HG03575 (cell line): ENCODE results near the gene DYRK1A.

Experiments
- ATAC-seq: cut with Tn5 transposase; IDR thresholded peaks from one replicate; pipeline ENCODE4 v1.9.1; 2021; ENCODE audit not compliant: unreplicated experiment, insufficient number of reproducible peaks, low FRiP score; ENCODE audit errors: extremely low read depth

Gene DYRK1A

DNA sequence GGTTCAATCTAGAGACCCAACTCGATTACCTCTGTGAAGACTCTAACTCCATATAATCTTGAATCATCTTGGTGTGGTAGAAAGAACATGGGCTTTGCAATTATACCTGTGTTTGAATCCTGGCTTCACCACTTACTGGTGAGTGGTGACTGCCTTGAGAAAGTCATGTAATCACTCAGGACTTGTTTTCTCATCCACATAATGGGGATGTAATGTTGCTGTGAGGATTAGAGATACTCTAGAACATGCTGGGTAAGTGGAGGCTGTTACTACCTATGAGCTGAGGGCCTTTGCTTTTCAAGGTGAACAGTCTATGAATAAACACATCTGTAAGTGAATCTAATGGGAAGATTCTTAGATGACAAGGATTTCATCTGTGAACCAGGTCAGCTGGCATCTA lies 2.6 kb upstream of the DYRK1A start:
- ATAC-seq: no peak

DNA sequence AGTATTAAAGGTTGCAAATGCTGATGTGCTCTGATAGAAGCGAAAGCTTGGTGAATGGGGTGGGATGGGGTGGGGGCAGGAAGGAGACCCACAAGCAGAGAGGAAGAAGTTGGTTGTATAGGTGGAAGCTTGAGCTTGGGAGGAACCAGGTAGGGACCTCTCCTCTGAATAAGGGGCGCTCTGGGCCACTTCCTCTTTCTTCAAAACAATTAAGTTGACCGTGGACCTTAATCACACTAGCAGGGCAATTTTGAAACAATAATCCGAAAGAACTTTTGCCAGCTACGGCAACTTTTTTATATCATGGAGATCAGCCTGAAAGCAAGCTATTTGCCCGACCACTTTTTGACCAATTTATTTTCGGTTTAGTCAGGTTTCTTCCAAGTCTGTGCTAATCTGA lies 1.9 kb upstream of the DYRK1A start:
- no peak for ATAC-seq

DNA sequence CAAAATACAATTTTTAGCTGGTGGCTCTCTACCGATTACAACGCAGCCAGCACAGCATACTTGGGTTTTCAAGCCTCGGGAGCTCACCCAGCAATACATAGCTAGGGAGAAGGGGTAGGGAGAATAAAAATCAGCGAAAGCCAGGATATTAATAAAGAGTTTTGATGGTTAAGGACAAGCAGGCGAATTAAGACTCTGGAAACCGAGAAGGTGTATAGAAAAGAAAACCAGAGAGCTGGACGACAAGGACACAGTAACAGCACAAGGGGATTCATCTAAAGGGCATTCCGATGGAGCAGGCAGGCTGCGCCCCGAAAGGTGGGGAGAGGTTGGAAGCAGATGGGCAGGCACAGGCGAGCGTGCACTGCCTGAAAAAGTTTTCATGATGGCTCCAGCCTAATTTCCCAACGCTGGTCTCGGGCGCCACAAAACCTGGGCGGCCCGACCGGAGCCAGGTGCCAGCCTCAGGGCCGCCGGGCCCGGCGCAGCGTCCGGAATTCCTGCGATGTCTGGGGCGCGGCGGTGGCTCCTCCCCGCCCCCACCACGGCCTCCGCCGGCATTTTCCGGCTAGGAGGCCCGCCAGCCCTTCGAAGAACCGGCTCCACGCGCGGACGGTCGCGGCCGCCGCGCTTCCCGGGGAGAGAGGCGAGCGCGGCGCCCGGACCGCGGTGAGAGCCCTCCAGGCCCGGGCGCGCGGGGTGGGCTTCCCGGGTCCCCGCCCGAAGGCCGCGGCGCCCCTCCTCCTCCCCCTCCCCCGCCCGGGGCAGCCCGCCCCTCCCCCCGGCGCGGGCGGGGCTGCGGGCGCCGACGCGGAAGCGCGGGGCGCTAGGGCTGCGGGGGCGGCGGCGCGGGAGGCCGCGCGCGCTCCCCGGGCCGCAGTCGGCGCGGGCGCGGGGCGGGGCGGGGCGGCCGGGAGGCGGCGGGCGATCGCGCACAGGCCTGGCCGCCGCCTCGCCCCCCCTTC lies 774 bp upstream of the DYRK1A start:
- no peak for ATAC-seq

DNA sequence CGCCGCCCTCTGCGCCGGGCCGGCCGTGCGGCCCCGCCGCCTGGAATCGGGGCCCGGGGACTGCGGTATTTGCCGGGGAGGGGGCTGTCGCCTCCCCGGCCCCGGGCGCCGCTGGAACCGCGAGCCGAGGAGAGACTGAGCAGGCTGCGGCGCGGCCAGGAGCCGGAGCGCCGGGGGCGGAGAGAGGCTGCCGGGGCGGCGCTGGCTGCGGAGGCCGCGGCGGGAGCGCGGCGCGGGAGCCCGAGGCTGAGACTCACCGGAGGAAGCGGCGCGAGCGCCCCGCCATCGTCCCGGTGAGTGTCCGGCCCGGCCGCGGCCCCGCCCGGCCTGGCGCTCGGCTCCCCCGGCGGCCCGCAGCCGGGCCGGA lies 746 bp downstream of the DYRK1A start:
- ATAC-seq: no peak

DNA sequence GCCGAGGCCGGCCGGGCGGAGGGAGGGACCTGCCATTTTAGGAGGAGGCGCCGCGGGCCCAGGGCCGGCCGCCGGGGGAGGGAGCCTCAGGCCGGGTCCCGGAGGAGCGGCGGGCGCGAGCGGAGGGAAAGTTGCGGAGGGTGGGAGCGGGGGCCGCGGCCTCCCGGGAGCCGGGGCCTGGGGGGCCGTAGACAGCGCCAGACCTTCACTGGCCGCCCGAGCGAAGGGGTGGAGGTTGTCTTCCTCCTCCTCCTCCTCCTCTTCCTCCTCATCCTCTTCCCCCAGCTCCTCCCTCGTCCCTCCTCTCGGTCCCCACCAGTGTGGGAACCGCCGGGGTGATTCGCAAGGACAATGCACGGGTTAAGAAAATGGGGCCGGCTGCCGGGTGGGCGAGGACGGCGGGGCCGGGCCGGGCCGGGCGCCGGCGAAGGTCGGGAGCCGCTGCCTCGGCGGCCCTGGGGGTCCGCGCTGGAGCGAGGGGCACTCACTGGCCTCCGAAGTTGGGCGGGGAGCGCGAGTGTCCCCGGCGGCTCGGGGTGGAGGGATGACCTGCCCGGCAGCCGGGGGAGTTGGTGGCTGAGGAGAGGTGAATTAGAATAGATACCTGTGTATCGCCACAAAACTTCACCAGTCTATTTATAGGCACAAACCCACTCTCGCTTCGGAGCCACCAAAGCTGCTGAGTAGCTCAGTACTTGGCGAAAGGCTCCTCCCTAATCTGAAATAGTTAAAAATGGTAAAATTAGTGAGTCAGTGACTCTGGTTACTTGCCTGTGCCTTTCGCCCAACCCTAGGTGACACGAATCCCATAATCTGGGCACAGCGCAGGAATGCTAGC lies 1.3 kb downstream of the DYRK1A start:
- no peak for ATAC-seq

DNA sequence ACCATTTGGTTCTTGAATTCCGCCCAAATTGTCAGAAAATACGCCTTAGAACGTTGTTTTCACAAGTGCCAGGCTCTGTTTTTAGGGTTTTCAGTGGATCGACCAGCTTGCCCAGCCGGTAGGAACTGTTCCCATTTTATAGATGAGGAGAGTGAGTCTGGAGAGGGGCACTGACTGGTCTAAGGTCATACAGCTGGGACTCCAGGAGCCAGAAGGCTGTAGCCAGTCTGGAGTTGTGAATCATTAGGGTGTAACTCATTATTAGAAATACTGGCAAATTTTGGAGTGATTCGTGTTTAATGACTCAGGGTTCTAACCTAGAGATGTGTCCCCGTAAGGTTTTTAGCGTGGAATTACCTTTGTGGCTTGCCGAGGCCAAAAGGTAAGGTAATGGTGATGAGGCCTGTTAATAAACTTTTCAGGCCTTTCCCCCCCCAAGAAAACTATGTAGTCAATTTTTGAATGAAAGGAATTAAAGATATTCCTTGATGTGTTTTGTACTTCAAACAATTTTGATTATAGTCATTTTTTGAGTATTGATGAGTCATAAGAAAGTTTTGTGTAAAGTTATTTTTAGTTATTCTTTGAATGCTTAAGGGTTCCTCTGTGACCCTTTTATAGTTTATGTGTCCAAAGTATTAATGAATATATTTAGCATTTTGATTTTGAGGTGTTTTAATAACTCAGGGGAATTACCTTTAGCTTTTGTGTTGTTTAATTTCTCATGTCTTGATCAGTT lies 2.1 kb downstream of the DYRK1A start:
- ATAC-seq: no peak

DNA sequence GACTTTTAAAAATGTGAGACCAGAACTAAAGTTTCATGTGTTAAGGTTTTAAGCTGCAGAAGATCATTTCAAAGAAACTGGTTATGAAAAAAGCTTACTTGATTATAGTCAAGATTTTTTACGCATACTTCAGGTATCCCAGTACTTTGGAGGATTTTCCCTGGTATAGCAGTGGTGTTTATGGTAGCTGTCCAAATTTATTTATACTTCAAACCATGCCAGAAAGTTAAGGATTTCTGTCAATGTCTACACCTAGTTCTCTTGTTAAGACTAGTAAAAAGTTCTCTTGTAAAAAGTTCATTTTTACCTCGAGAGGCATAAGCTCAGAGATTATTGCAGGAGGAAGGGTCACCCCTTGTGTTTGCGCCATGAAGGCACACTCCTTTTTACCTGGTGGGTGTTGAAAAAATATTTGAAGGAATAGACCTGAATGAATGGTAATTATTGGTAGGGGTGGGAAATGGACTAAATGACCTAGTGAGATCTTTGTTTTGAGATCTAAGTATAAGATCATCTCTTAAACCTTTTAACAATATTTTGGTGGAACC lies 2.8 kb downstream of the DYRK1A start:
- ATAC-seq: no peak

DNA sequence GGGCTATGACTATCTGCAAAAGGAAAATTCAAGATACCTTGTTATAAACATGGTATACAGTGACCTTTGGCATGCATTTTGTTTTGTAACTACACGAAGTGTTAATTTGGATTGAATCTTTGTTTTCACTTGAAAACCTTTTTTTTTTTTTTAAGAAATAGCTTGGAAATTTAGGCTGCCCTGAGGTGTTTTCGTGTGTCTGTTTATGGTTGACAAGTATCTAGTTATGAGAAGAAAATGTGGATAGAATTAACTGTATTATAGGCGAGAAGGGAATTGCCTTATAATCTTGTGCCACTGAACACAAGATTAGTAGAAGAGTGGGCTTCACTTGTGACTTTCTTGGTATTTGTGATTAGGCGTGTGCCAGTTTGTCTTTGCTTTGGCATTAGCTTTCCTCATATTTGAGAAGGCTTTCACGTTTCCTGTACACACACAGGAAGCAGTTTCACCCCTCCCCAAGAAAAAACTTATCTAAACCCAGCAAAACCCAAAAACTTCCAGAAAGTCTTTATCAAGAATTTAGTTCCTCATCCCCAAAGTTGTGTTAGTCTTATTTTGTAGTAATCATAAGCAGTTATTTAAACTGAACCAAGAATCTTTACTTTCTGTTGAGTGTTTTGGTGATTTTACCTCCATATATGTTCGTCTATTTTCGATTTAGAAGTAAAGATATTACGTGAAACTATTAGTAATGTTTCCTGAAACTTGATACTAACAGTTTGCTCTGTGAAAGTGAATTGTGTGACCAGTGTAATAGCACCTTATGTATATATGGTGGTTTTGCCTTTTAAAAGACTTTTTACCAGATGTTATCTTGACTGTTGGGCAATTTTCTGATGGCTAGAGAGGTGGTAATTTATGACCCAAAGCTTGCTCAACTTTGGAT lies 3.8 kb downstream of the DYRK1A start:
- no peak for ATAC-seq

DNA sequence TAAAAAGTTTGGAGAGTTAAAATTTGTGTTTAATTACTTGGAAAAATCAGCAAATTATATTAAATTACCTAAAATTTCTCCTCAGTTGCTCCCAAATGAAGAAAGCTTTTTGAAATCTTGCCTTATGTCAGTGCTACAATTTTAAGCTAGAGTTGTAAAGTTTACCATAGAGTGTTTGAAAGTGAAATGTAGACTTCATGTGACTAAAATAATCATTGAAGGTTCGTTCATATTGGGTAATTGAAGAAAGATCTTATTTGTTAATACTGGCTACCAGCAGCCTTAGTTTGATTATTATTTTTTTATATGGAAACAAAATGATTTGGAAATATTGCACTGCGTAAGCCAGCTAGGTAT lies 4.4 kb downstream of the DYRK1A start:
- no peak for ATAC-seq

DNA sequence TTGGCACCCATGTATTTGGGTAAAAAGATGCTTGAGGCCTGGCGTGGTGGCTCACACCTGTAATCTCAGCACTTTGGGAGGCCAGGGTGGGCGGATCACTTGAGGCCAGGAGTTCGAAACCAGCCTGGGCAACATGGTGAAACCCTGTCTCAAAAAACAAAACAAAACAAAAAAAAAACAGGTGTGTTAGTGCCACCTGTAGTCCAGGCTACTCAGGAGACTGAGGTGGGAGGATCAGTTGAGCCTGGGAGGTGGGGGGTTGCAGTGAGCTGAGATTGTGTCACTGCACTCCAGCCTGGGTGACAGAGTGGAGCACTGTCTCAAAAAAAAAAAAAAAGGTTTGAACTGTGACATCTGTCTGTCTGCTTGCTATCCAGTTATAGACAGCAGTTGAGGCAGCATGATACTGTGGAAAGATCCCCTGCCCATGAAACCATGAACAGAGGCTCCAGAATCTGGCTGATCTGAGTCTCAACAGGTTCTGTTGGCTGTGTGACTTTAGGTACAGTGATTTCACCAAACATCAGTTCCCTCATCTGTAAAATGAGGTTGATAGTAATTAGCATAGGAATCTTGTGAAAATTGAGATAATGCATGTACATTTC lies 5.7 kb downstream of the DYRK1A start:
- ATAC-seq: no peak

DNA sequence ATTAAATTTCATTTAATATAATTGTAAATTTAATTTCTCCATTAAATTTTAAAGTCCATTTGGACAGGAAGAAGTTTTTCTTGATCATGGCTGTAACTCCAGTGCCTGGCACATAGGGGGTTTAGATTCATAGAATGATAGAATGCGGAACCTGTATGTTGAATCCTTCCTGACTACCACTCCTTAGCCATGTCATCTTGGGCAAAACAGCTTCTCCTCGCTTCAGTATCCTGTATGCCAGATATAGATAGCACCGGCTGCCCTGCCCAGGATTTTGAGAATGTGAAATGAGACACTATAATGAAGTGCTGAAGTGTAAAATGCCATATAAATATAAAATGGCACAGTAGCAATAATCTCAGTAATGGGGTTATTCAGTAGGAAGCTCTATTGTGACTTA lies 6.4 kb downstream of the DYRK1A start:
- no peak for ATAC-seq

DNA sequence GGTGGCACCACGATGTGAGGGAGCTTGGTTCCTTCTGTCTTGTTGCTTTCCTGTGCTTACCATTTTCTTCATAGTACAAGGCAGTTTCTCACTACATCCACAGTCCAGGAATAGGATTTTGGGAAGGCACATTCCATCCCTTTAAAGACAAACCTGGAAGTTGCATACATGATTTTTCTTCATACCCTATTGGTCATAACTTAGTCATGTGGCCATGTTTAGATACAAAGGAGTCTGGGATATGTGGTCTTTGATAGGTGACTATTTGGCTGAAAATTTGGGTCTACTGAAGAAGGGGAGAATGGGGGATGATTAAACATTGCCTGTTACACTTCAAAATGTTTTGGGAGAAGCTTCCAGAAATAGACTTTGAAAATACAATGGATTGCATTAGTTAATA lies 7.0 kb downstream of the DYRK1A start:
- no peak for ATAC-seq

DNA sequence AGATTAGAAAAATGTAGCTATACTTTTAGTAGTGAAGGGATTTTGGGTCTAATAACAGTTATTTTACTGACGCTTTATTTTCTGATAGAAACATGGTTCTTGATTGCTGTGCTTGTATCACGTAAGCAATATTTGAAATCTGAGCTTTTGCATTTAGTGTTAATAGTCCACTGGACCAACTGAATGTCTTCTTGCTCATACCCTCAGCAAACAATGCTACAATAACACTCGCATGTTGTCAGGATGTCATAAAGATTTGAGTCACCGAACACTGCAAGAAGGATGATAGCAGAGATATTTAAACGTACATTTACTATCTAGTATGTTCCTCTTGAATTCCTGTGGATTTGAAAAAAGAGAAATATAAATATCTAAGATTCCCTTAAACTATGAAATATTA lies 7.5 kb downstream of the DYRK1A start:
- ATAC-seq: no peak

DNA sequence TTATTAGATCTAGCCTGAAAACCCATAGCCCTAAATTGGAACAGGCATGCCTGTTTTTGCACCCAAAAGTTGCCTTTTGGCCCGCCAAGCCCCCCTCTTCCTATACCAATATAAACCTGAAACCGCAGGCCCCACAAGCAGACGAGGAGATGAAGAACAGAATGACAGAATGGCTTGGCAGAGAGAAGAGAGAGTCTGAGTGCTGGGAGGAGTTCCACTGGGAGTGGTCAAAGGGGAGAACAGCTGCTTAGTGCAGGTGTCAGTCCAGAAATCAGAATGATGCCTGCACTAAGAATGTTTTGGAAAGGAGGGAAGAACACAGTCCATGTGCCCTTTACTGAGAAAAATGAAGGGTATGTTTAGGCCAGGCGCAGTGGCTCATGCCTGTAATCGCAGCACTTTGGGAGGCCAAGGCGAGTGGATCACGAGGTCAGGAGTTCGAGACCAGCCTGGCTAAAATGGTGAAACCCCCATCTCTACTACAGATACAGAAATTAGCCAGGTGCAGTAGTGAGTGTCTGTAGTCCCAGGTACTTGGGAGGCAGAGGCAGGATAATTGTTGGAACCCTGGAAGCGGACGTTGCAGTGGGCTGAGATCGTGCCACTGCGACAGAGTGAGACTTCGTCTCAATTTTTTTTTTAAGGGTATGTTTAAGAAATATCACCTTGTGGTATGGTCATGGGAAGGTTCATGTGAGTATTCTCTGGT lies 9.4 kb downstream of the DYRK1A start:
- ATAC-seq: no peak

DNA sequence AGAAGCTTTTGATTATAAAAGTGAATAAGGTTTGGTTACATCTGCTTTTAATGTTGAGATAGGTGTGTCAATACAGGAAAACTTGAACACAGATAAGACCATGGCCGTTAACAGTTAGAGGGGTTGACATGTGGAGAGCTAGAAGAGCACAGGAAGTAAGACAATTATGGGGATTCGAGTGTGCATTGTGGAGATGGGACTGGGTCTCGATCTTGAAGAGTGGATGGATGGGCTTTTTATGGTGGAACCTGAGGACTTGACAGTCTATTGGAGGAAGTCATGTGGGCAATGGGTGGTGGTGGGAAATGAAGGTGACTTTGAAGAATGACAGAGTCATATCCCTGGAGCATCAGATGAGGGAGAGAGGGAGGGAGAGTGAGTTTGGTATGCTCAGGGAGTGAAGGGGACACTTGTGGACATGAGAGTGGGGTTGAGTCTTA lies 12.1 kb downstream of the DYRK1A start:
- ATAC-seq: no peak

DNA sequence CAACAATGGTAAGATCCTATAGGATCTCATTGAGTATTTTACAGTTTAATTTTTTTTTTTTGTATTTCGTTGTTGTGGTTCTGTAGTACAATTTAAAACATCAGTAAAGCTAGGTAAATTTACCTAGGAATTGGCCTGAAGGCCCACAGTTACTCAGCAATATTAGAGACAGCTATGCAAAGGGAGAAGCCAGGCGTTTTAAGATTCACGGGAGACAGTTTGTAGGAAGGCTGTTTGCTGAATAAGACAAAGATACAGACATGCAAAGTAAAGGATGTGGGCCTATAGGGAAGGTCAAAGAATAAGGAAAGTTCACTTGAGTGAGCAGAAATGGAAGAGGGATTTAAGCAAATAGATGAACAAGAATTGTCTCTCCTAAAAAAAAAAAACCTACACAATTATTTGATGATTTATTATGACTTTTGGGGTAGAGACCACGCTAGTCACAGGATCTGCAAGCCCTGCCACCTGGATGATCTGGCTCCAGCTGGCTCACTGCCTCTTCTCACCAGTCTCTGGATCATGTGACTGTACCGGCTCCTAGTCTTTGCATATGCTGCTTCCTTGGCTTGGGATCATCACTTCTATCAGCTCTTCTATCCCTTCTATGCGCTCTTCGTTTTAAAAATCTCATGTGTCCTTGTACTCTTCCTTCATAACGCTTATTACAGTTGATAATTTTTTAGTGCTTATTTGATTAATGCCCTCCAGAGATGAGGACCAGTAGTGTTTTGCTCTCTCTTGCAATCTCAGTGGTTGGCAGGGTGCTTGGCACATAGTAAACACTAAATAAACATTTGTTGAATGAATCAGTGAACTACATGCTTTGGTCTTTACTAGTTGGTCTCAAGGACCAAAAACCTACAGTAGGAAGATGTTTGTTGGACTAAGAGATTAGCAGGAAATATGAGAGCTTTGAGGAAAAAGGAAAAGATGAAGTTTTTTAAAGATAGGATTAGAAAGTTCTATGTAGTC lies 14.1 kb downstream of the DYRK1A start:
- ATAC-seq: no peak
